Fibroblast of lung (primary cell): Measurements from ENCODE around the gene ERCC2.

Experiments used
- EZH2 ChIP-seq: IDR thresholded peaks from 2 replicates; pipeline ENCODE4 v1.5.1; 2012; ENCODE audit warnings: low read length, control low read depth, mild to moderate bottlenecking; ENCODE audit errors: missing control alignments
- TF ChIP-seq, protein P1 (sequence below), 2 donors: IDR thresholded peaks in 1 of 2; conservative IDR thresholded peaks in 1 of 2; 1 replicate in 1 of 2; 2 replicates in 1 of 2; pipeline ENCODE4 v1.5.1; 2011 to 2012; ENCODE audit warnings: low read length in 2 of 2, control low read depth in 1 of 2, inconsistent platforms in 1 of 2, low read depth in 1 of 2, mild to moderate bottlenecking in 1 of 2

DNA sequence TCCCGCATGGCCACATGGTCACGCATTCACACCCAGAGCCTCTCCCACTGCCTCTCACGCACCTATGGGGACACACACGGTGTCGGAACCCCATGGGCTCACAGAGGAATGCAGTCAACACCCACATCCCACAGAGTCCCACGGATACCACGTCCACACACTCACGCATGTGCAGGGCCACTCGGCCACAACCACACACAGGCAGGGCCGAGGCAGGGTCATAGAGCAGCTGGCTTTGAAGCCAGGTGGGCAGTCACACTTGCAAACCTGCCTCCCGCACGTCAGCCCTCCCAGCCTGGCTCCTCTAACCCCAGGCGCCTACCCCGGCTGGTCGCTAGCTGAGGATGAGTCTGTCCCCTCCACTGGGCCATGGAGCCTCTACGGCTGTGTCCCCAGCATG is 8.1 kb downstream of the ERCC2 start:
- no peak for TF ChIP-seq EZH2
- TF ChIP-seq, protein P1, sequence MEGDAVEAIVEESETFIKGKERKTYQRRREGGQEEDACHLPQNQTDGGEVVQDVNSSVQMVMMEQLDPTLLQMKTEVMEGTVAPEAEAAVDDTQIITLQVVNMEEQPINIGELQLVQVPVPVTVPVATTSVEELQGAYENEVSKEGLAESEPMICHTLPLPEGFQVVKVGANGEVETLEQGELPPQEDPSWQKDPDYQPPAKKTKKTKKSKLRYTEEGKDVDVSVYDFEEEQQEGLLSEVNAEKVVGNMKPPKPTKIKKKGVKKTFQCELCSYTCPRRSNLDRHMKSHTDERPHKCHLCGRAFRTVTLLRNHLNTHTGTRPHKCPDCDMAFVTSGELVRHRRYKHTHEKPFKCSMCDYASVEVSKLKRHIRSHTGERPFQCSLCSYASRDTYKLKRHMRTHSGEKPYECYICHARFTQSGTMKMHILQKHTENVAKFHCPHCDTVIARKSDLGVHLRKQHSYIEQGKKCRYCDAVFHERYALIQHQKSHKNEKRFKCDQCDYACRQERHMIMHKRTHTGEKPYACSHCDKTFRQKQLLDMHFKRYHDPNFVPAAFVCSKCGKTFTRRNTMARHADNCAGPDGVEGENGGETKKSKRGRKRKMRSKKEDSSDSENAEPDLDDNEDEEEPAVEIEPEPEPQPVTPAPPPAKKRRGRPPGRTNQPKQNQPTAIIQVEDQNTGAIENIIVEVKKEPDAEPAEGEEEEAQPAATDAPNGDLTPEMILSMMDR (conservative IDR thresholded peaks at IDR 0.05 in 1 of 2, IDR thresholded peaks at IDR 0.05 in 1 of 2; ENCODE audit: low read depth in 1 of 2, low read length in 2 of 2) = no peak
